DOHH2 (cell line): ENCODE measurements around the gene CPNE5.

Experiments
- H3F3A ChIP-seq: fragments of 200-600 bp; sonication (generic), shearing (Covaris generic); 2 replicates; pipeline ENCODE4 v1.6.0; 2016; ENCODE audit warnings: antibody characterized with exemption, mild to moderate bottlenecking; ENCODE audit not compliant: control insufficient read depth, insufficient read depth
- H3K27ac ChIP-seq: fragments of 200-600 bp; sonication (generic); 2 replicates; pipeline ENCODE4 v1.5.1; 2014; ENCODE audit warnings: low read depth, mild to moderate bottlenecking, low read length, moderate library complexity
- H3K27me3 ChIP-seq: fragments of 200-600 bp; sonication (generic); 2 replicates; pipeline ENCODE4 v1.6.1; 2014; ENCODE audit warnings: mild to moderate bottlenecking, low read length, mixed read lengths; ENCODE audit not compliant: control insufficient read depth
- H3K36me3 ChIP-seq: fragments of 200-600 bp; sonication (generic); 2 replicates; pipeline ENCODE4 v1.6.1; 2014; ENCODE audit warnings: mild to moderate bottlenecking, low read length, moderate library complexity, mixed read lengths; ENCODE audit not compliant: control insufficient read depth
- H3K4me1 ChIP-seq: fragments of 200-600 bp; sonication (generic); 2 replicates; pipeline ENCODE4 v1.6.1; 2014; ENCODE audit warnings: mild to moderate bottlenecking, low read length, mixed read lengths; ENCODE audit not compliant: control insufficient read depth
- H3K4me2 ChIP-seq: fragments of 200-600 bp; sonication (generic); 2 replicates; pipeline ENCODE4 v1.6.0; 2014; ENCODE audit warnings: mild to moderate bottlenecking, low read length, moderate library complexity
- H3K4me3 ChIP-seq: fragments of 200-600 bp; sonication (generic); 2 replicates; pipeline ENCODE4 v1.5.1; 2014; ENCODE audit warnings: mild to moderate bottlenecking, low read length, mixed read lengths
- H3K79me2 ChIP-seq: fragments of 200-600 bp; sonication (generic); 2 replicates; pipeline ENCODE4 v1.6.1; 2014; ENCODE audit warnings: mild to moderate bottlenecking, low read length, mixed read lengths; ENCODE audit not compliant: control insufficient read depth
- H3K9me2 ChIP-seq: fragments of 200-600 bp; sonication (generic); replicated peaks from 2 replicates; pipeline ENCODE4 v1.6.1; 2014; ENCODE audit warnings: mild to moderate bottlenecking, low read length, mixed read lengths; ENCODE audit not compliant: control insufficient read depth
- H3K9me3 ChIP-seq: fragments of 200-600 bp; sonication (generic); 2 replicates; pipeline ENCODE4 v1.6.1; 2014; ENCODE audit warnings: antibody characterized with exemption, low read length, mixed read lengths; ENCODE audit not compliant: control insufficient read depth, insufficient read depth
- H4K20me1 ChIP-seq: fragments of 200-600 bp; sonication (generic); 2 replicates; pipeline ENCODE4 v1.6.0; 2014; ENCODE audit warnings: low read depth, mild to moderate bottlenecking, antibody characterized with exemption, low read length, moderate library complexity; ENCODE audit not compliant: control insufficient read depth, insufficient read depth
- CTCF ChIP-seq: fragments of 200-600 bp; sonication (generic); IDR thresholded peaks from one replicate; pipeline ENCODE4 v1.5.1; 2014; ENCODE audit warnings: antibody characterized with exemption, mild to moderate bottlenecking, low read depth, low read length; ENCODE audit not compliant: poor library complexity, severe bottlenecking
- EZH2phosphoT487 ChIP-seq: fragments of 200-600 bp; sonication (generic); IDR thresholded peaks from 2 replicates; pipeline ENCODE4 v1.6.1; 2017; ENCODE audit warnings: borderline replicate concordance, mild to moderate bottlenecking, antibody characterized with exemption, low read length, moderate library complexity, mixed read lengths

The CPNE5 gene

GRCh38 chr6:36692220-36692619, 147.0 kb downstream of the CPNE5 start:
- Histone ChIP-seq H3K27ac (peak overlapping the region; percentile 38), H3K4me1 (peaks cover 74% of the 10 kb centered on the region), H3K79me2 (no peaks in the 10 kb centered on the region), H3K4me3 (peak overlapping the region; percentile 37), H3K4me2 (peak overlapping the region; percentile 58), H3F3A (peaks cover 22% of the 10 kb centered on the region), H4K20me1 (no peaks in the 10 kb centered on the region), H3K36me3 (peaks cover 4% of the 10 kb centered on the region; the same call in 1 of the 2 replicates), H3K9me3 (no peaks in the 10 kb centered on the region; the same call in 1 of the 2 replicates), H3K27me3 (no peaks in the 10 kb centered on the region), H3K9me2 (no peaks in the 10 kb centered on the region)
- TF ChIP-seq CTCF, result no peak
- TF ChIP-seq EZH2phosphoT487, result no peak

- Histone ChIP-seq H3K4me2 (peak overlapping the region; percentile 58), H3K79me2 (no peaks in the 10 kb centered on the region), H3F3A (peaks cover 23% of the 10 kb centered on the region), H3K4me1 (peaks cover 80% of the 10 kb centered on the region), H3K9me3 (no peaks in the 10 kb centered on the region), H3K4me3 (peak overlapping the region; percentile 37), H3K9me2 (no peaks in the 10 kb centered on the region), H3K27ac (peak overlapping the region; percentile 38), H3K36me3 (peaks cover 9% of the 10 kb centered on the region), H3K27me3 (no peaks in the 10 kb centered on the region), H4K20me1 (no peaks in the 10 kb centered on the region)
- no peak for TF ChIP-seq EZH2phosphoT487
Observed at GRCh38 chr6:36691612-36692011, 147.6 kb downstream of the CPNE5 start.

- Histone ChIP-seq H3K4me3 (no peak overlapping the region), H3K4me1 (peaks cover 86% of the 10 kb centered on the region), H3F3A (peaks cover 23% of the 10 kb centered on the region), H3K27me3 (no peaks in the 10 kb centered on the region), H3K79me2 (no peaks in the 10 kb centered on the region), H3K36me3 (peaks cover 15% of the 10 kb centered on the region), H4K20me1 (no peaks in the 10 kb centered on the region), H3K9me2 (no peaks in the 10 kb centered on the region), H3K4me2 (no peak overlapping the region), H3K9me3 (no peaks in the 10 kb centered on the region), H3K27ac (no peak overlapping the region)
- no peak for TF ChIP-seq EZH2phosphoT487
- TF ChIP-seq CTCF, result no peak
Observed at GRCh38 chr6:36691011-36691410, 148.2 kb downstream of the CPNE5 start.
